Measurements from ENCODE around the gene KDM5C.

KDM5C gene

GRCh38 chrX:53265771-53266574 is 41.0 kb upstream of the KDM5C start:
- DNase-seq = no peak
- Histone ChIP-seq H3K27me3 (no peaks in the 10 kb centered on the region), H3K4me1 (peaks cover 0 to 3% (median 0%) of the 10 kb centered on the region in 4 donors), H3K9me3 (no peaks in the 10 kb centered on the region), H3K27ac (no peak overlapping the region), H3K4me3 (no peak overlapping the region), H3K36me3 (no peaks in the 10 kb centered on the region)
- no peak for TF ChIP-seq CTCF (IDR thresholded peaks at IDR 0.05)
- intact Hi-C loops (cut with DNase I; ENCODE audit: low total_unique reads) = no loop called here

GRCh38 chrX:53263597-53264094 is 38.6 kb upstream of the KDM5C start:
- peaks cover 0 to 3% (median 0%) of the 10 kb centered on the region in 4 donors for H3K4me1 ChIP-seq
- H3K36me3 ChIP-seq = no peaks in the 10 kb centered on the region
- TF ChIP-seq CTCF (IDR thresholded peaks at IDR 0.05) = no peak
- DNase-seq = no peak
- intact Hi-C loops (cut with DNase I; ENCODE audit: low total_unique reads) = no loop called here
- H3K9me3 ChIP-seq = no peaks in the 10 kb centered on the region
- H3K4me3 ChIP-seq = no peak overlapping the region
- H3K27me3 ChIP-seq = no peaks in the 10 kb centered on the region
- no peak overlapping the region for H3K27ac ChIP-seq

GRCh38 chrX:53262918-53263394 is 37.9 kb upstream of the KDM5C start:
- Histone ChIP-seq H3K9me3 (no peaks in the 10 kb centered on the region), H3K27ac (no peak overlapping the region), H3K4me3 (no peak overlapping the region), H3K27me3 (no peaks in the 10 kb centered on the region), H3K4me1 (peaks cover 0 to 3% (median 0%) of the 10 kb centered on the region in 4 donors), H3K36me3 (no peaks in the 10 kb centered on the region)
- no peak for DNase-seq
- intact Hi-C loops (cut with DNase I; ENCODE audit: low total_unique reads) = no loop called here
- TF ChIP-seq CTCF (IDR thresholded peaks at IDR 0.05) = no peak

- peaks cover 0 to 3% (median 0%) of the 10 kb centered on the region in 4 donors for H3K4me1 ChIP-seq
- intact Hi-C loops (cut with DNase I; ENCODE audit: low total_unique reads) = no loop called here
- H3K27ac ChIP-seq = no peak overlapping the region
- no peaks in the 10 kb centered on the region for H3K27me3 ChIP-seq
- no peak for DNase-seq
- no peak overlapping the region for H3K4me3 ChIP-seq
- no peaks in the 10 kb centered on the region for H3K36me3 ChIP-seq
- no peaks in the 10 kb centered on the region for H3K9me3 ChIP-seq
- TF ChIP-seq CTCF (IDR thresholded peaks at IDR 0.05) = no peak
Observed at GRCh38 chrX:53262189-53262917, 37.3 kb upstream of the KDM5C start.

GRCh38 chrX:53261355-53261972 is 36.5 kb upstream of the KDM5C start:
- Histone ChIP-seq H3K36me3 (no peaks in the 10 kb centered on the region), H3K4me1 (peaks cover 0 to 3% (median 0%) of the 10 kb centered on the region in 4 donors), H3K9me3 (no peaks in the 10 kb centered on the region), H3K4me3 (no peak overlapping the region), H3K27me3 (no peaks in the 10 kb centered on the region), H3K27ac (no peak overlapping the region)
- intact Hi-C loops (cut with DNase I; ENCODE audit: low total_unique reads) = no loop called here
- DNase-seq = no peak
- TF ChIP-seq CTCF (IDR thresholded peaks at IDR 0.05) = no peak

Measured in tibial artery (tissue), 4 donors.